Melanocyte of skin (primary cell): Measurements from ENCODE around the gene HELT. TPM values are rescaled to one million over a fixed set of nuclear protein-coding genes. Genes with fewer than 3 reads are reported as not detected.

Experiments used
- total RNA-seq, 2 donors: library from RNA; depleted of rRNA; stranded (reverse); fragments of >200 nt; gene quantifications; 2 replicates each; pipeline ENCODE4 v1.2.3, GENCODE V29; 2012

Gene HELT, protein sequence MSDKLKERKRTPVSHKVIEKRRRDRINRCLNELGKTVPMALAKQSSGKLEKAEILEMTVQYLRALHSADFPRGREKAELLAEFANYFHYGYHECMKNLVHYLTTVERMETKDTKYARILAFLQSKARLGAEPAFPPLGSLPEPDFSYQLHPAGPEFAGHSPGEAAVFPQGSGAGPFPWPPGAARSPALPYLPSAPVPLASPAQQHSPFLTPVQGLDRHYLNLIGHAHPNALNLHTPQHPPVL
- not detected for total RNA-seq

DNA sequence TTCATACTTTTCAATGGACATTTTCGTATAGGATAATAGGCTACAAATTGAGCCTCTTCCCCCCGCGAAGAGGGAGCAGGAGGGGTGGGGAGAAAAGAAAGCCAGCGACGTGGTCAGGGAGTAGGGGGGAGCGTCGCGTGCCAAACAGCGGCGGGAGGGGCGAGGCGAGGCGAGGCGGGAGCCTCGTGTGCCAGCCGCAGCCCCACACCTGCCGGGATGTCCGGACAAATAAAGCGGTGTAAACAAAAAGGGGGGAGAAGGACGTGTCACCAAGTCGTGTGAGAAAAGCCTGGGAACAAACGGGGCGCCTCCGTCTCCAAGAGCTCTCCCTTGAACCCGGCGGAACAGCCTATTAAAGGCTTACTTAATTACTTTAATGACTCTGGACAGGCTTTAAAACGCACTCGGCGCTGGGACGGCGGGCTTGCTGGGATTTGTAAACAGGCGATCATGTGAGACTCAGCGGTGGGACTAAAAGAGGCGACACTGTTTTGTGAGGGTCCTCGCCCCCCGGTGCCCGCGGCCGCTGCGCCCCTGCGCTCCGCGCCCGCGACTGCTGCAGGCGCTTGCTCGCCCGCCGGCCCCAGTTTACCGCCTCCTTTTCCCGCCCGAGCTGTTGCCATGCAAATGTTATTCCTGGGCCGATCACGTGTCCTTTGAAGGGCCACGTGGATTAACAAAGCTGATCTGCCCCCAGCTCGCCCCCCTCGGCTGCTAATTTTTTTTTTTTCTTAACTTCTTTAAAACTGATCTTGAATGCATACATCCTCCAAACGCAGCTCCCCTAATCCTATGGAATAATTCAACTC, at the start of gene HELT:
TSS of gene HELT (plus strand) at position 527 of the 809 bp plus-strand sequence. CDS start 439 bp downstream, outside the sequence.

Other genes with a start within 250 kb of the HELT start
- gene ACSL1, start 192.5 kb upstream of the HELT start, total RNA-seq: 10 to 100 TPM; 66.8 to 80.9 TPM
- gene SLC25A4, start 124.8 kb downstream of the HELT start, total RNA-seq: 10 to 100 TPM; 27.6 to 35.8 TPM
- 10 to 100 TPM; 45.1 to 49.0 TPM for gene CFAP97, start 185.5 kb downstream of the HELT start, total RNA-seq
- gene SNX25, start 191.1 kb downstream of the HELT start, total RNA-seq: 10 to 100 TPM; 55.4 to 74.3 TPM